HepG2 (cell line): ENCODE data around the gene DGKG. TPM values are rescaled to one million over a fixed set of nuclear protein-coding genes. Genes with fewer than 3 reads are reported as not detected.

Source experiments
- ATAC-seq: fragments of 200-7000 bp; cut with Tn5 transposase; 3 replicates; pipeline ENCODE4 v1.9.1; 2020; ENCODE audit warnings: mild to moderate bottlenecking, moderate library complexity
- BruUV-seq: library from RNA; stranded (reverse); fragments of 400-500 nt; replicated peaks from 2 replicates; lab custom pipeline; 2021; lab: Mats Ljungman, UMichigan
- CTCF ChIA-PET: fragments of 300-600 bp; formaldehyde crosslinking; extraction: SDS; loops from one replicate; lab custom pipeline; 2021; ENCODE audit warnings: low total read pairs, inconsistent platforms, low intra/inter-chr PET ratio; lab: Yijun Ruan, JAX
- POLR2A ChIA-PET: fragments of 350-600 bp; sonication (Branson Sonifier 250); formaldehyde crosslinking; loops from one replicate; lab custom pipeline; 2020; ENCODE audit warnings: antibody characterized with exemption, inconsistent platforms; lab: Yijun Ruan, JAX
- DNase-seq: peaks from one replicate; pipeline ENCODE4 v3.0.0-alpha.2; 2015; ENCODE audit warnings: low spot score
- FAIRE-seq: peaks from 3 replicates; lab custom pipeline; 2011; peaks lifted over from hg19 to GRCh38; lab: Jason Lieb, UNC
- H2AFZ ChIP-seq: one replicate; pipeline ENCODE4 v1.6.1; 2011; ENCODE audit warnings: low read length, inconsistent platforms
- H3K27ac ChIP-seq: fragments of 300-600 bp; 3 replicates; pipeline ENCODE4 v1.8.0; 2011; ENCODE audit warnings: mixed run types, mild to moderate bottlenecking, mixed read lengths, low read length, inconsistent platforms; ENCODE audit not compliant: insufficient read depth; ENCODE audit errors: extremely low read length
- H3K27me3 ChIP-seq, 2 experiments: fragments of 200-600 bp in 1 of 2; 2 replicates in 1 of 2; 3 replicates in 1 of 2; pipeline versions ENCODE4 v1.6.0 to v1.8.0; 2011; ENCODE audit warnings: low read length in 2 of 2, mild to moderate bottlenecking in 2 of 2, moderate library complexity in 2 of 2, inconsistent platforms in 1 of 2; ENCODE audit not compliant: insufficient read depth in 2 of 2, control insufficient read depth in 1 of 2
- H3K36me3 ChIP-seq, 2 experiments: fragments of 200-600 bp in 1 of 2; replicated peaks in 1 of 2; 2 replicates in 1 of 2; 3 replicates in 1 of 2; pipeline versions ENCODE4 v1.5.1 to v1.8.0; 2011; ENCODE audit warnings: low read length in 2 of 2, inconsistent platforms in 1 of 2; ENCODE audit not compliant: insufficient read depth in 2 of 2, control insufficient read depth in 1 of 2
- H3K4me1 ChIP-seq: 2 replicates; pipeline ENCODE4 v1.5.1; 2012; ENCODE audit warnings: low read length, inconsistent platforms; ENCODE audit not compliant: insufficient read depth
- H3K4me2 ChIP-seq: 2 replicates; pipeline ENCODE4 v1.6.0; 2011; ENCODE audit warnings: low read depth, low read length, inconsistent platforms
- H3K4me3 ChIP-seq, 3 experiments: fragments of 200-600 bp in 1 of 3; sonication (generic), shearing (Covaris generic) in 1 of 3; replicated peaks in 1 of 3; 2 replicates each; pipeline ENCODE4 v1.5.1; 2011 to 2016; ENCODE audit warnings: low read length in 3 of 3, inconsistent platforms in 2 of 3, low read depth in 2 of 3, mild to moderate bottlenecking in 2 of 3, control low read depth in 1 of 3, mixed read lengths in 1 of 3; ENCODE audit not compliant: insufficient read depth in 1 of 3
- H3K79me2 ChIP-seq: one replicate; pipeline ENCODE4 v1.6.1; 2011; ENCODE audit warnings: low read length, inconsistent platforms; ENCODE audit not compliant: insufficient read depth
- H3K9ac ChIP-seq: 2 replicates; pipeline ENCODE4 v1.6.0; 2011; ENCODE audit warnings: mild to moderate bottlenecking, low read depth, low read length, inconsistent platforms; ENCODE audit not compliant: insufficient read depth
- H3K9me3 ChIP-seq: 2 replicates; pipeline ENCODE4 v1.5.1; 2012; ENCODE audit warnings: mild to moderate bottlenecking, low read length
- H4K20me1 ChIP-seq: 2 replicates; pipeline ENCODE4 v1.6.0; 2011; ENCODE audit warnings: inconsistent platforms, mild to moderate bottlenecking, low read length, moderate library complexity; ENCODE audit not compliant: insufficient read depth
- CEBPG ChIP-seq: IDR thresholded peaks from 2 replicates; pipeline ENCODE4 v1.6.1; 2016
- CHCHD3 ChIP-seq: sonication (generic); formaldehyde crosslinking; IDR thresholded peaks from 2 replicates; pipeline ENCODE4 v1.8.0; 2022; ENCODE audit warnings: mild to moderate bottlenecking, missing genetic modification reagents, moderate library complexity
- FOXP1 ChIP-seq, 2 experiments: fragments of 450-650 bp in 1 of 2; IDR thresholded peaks; 2 replicates each; pipeline ENCODE4 v1.6.1; 2017 to 2018; ENCODE audit warnings: antibody characterized with exemption in 1 of 2
- KDM6A ChIP-seq: IDR thresholded peaks from 2 replicates; pipeline ENCODE4 v1.6.1; 2016; ENCODE audit warnings: low read depth
- MTA3 ChIP-seq: sonication (generic); formaldehyde crosslinking; IDR thresholded peaks from 2 replicates; pipeline ENCODE4 v1.4.0; 2020; ENCODE audit warnings: missing genetic modification reagents
- MTF2 ChIP-seq: sonication (generic); formaldehyde crosslinking; IDR thresholded peaks from 2 replicates; pipeline ENCODE4 v1.5.0; 2020; ENCODE audit warnings: missing genetic modification reagents, borderline replicate concordance
- RCOR2 ChIP-seq: IDR thresholded peaks from 2 replicates; pipeline ENCODE4 v1.6.1; 2016; ENCODE audit warnings: missing biosample characterization, missing genetic modification reagents
- SIN3B ChIP-seq: fragments of 150-350 bp; IDR thresholded peaks from 2 replicates; pipeline ENCODE4 v1.6.1; 2014; ENCODE audit warnings: low read length
- SIX1 ChIP-seq: sonication (generic); formaldehyde crosslinking; IDR thresholded peaks from 2 replicates; pipeline ENCODE4 v1.4.0; 2020; ENCODE audit warnings: missing genetic modification reagents, borderline replicate concordance
- TEAD2 ChIP-seq: sonication (generic); formaldehyde crosslinking; IDR thresholded peaks from 2 replicates; pipeline ENCODE4 v1.9.0; 2021; ENCODE audit warnings: missing genetic modification reagents
- TEAD3 ChIP-seq: optimal IDR thresholded peaks from 2 replicates; pipeline ENCODE3; 2016; ENCODE audit warnings: borderline replicate concordance
- ZFP90 ChIP-seq: sonication (generic); formaldehyde crosslinking; IDR thresholded peaks from 2 replicates; pipeline ENCODE4 v1.8.0; 2022; ENCODE audit warnings: missing genetic modification reagents, mild to moderate bottlenecking, inconsistent platforms, borderline replicate concordance
- ZNF275 ChIP-seq: sonication (generic); formaldehyde crosslinking; IDR thresholded peaks from 2 replicates; pipeline ENCODE4 v1.8.0; 2022; ENCODE audit warnings: missing genetic modification reagents, mild to moderate bottlenecking, inconsistent platforms, borderline replicate concordance
- ZNF660 ChIP-seq: sonication (generic); formaldehyde crosslinking; IDR thresholded peaks from 2 replicates; pipeline ENCODE4 v1.5.1; 2020; ENCODE audit warnings: mild to moderate bottlenecking, low read depth, missing genetic modification reagents, borderline replicate concordance
- ZNF678 ChIP-seq: sonication (generic); formaldehyde crosslinking; IDR thresholded peaks from 2 replicates; pipeline ENCODE4 v1.4.0; 2020; ENCODE audit warnings: mild to moderate bottlenecking, missing genetic modification reagents
- ZNF841 ChIP-seq: sonication (generic); formaldehyde crosslinking; IDR thresholded peaks from 2 replicates; pipeline ENCODE4 v1.8.1; 2023; ENCODE audit warnings: missing genetic modification reagents, borderline replicate concordance
- ZSCAN29 ChIP-seq: sonication (generic); formaldehyde crosslinking; conservative IDR thresholded peaks from 2 replicates; pipeline ENCODE4 v1.4.0; 2020; ENCODE audit warnings: mild to moderate bottlenecking, missing genetic modification reagents
- WGBS: methylation state at CpG from one replicate; pipeline ENCODE4 v1.1.6; 2017; ENCODE audit warnings: low lambda C conversion rate; 5-methylcytosine and 5-hydroxymethylcytosine counted together
- in situ Hi-C: cut with HindIII; loops from 2 replicates; pipeline ENCODE4 v1.10.0; 2017; ENCODE audit warnings: low pct_unique_long_range_greater_than_20kb; ENCODE audit not compliant: extremely low pct_ligation_motif_present
- intact Hi-C: fragments of 100-400 bp; cut with micrococcal nuclease; formaldehyde crosslinking; loops from one replicate; pipeline ENCODE4 v1.10.0; 2022; ENCODE audit not compliant: unreplicated experiment
- polyA plus RNA-seq, 8 experiments: library from polyadenylated mRNA; depleted of rRNA in 3 of 8; stranded (reverse) in 7 of 8; unstranded in 1 of 8; fragments of >200 nt; fragmentation: Illumina TruSeq in 4 of 8; extraction: Trizol in 4 of 8; gene quantifications; 2 replicates each; pipeline versions ENCODE4 v1.2.1 to v1.2.3, GENCODE V29; 2011 to 2016; ENCODE audit warnings: low read depth in 4 of 8, missing spikeins in 1 of 8, mixed read lengths in 1 of 8; ENCODE audit not compliant: insufficient read depth in 1 of 8
- total RNA-seq, 5 experiments: library from RNA; depleted of rRNA; stranded (reverse); fragments of >200 nt; fragmentation: Illumina TruSeq; extraction: Trizol; gene quantifications; 2 replicates each; pipeline ENCODE4 v1.2.3, GENCODE V29; 2016; ENCODE audit warnings: low read depth in 1 of 5
- TF ChIP-seq, protein P1 (sequence below): sonication (generic); formaldehyde crosslinking; IDR thresholded peaks from 2 replicates; pipeline ENCODE4 v1.8.0; 2022; ENCODE audit warnings: mild to moderate bottlenecking, missing genetic modification reagents, borderline replicate concordance
- TF ChIP-seq, protein P2 (sequence below): sonication (generic); formaldehyde crosslinking; IDR thresholded peaks from 2 replicates; pipeline ENCODE4 v1.4.0; 2020; ENCODE audit warnings: missing genetic modification reagents

DGKG gene
- total and polyA plus RNA-seq, 2 of the 13 experiments (the other 11 are each of a cell fraction or from before 2014, with no cell fraction given) = 3.8 to 6.2 TPM

GRCh38 chr3:186322761-186323160, 39.3 kb downstream of the DGKG start:
- no peaks in the 10 kb centered on the region for H4K20me1 ChIP-seq
- DNase-seq (no peak), FAIRE-seq (no peak), ATAC-seq (no peak)
- H3K27me3 ChIP-seq = no peaks in the 10 kb centered on the region
- H2AFZ ChIP-seq = no peak overlapping the region
- intact Hi-C loops = no loop called here
- ChIA-PET CTCF (no interaction called here), POLR2A (no interaction called here)
- H3K9me3 ChIP-seq = no peaks in the 10 kb centered on the region
- no peaks in the 10 kb centered on the region for H3K79me2 ChIP-seq
- in situ Hi-C loops = no loop called here
- TF ChIP-seq MTF2 (CRISPR knock-in tag) (no peak), CEBPG (no peak), CHCHD3 (CRISPR knock-in tag) (no peak), ZNF275 (CRISPR knock-in tag) (no peak), ZSCAN29 (CRISPR knock-in tag) (no peak), ZFP90 (CRISPR knock-in tag) (no peak), ZNF660 (no peak), SIX1 (CRISPR knock-in tag) (no peak)
- WGBS = 69% methylated on average over 5 of the region's 5 CpGs
- H3K4me3 ChIP-seq = no peak overlapping the region
- no peak overlapping the region for H3K9ac ChIP-seq
- no TSS peak for BruUV-seq
- no peaks in the 10 kb centered on the region for H3K36me3 ChIP-seq
- peaks cover 25% of the 10 kb centered on the region for H3K4me1 ChIP-seq
- no peak overlapping the region for H3K27ac ChIP-seq
- H3K4me2 ChIP-seq = no peak overlapping the region

DNA sequence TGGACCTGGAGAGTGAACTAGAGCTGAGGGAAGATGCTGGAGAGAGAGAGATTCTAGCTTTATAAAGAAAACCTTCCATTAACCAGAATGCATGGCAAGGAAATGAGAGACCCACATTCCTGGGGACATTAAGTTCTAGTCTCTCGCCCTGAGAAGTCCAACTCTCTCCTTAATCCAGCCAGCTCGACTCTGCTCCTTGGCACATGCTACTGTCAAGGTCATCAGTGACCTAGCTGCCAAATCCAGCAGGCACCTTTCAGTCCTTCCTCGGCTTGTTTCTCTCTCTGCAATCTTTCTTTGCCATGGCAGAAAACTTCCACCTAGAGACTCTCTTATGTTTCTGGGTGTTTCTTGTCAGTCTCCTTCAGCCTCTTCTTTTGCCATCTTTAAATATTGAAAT, 40.3 kb downstream of the DGKG start:
- Histone ChIP-seq H3K79me2 (no peaks in the 10 kb centered on the region), H3K4me2 (no peak overlapping the region), H2AFZ (no peak overlapping the region), H3K36me3 (no peaks in the 10 kb centered on the region), H3K9ac (no peak overlapping the region), H3K27ac (no peak overlapping the region), H3K9me3 (no peaks in the 10 kb centered on the region), H3K4me1 (peaks cover 25% of the 10 kb centered on the region), H4K20me1 (no peaks in the 10 kb centered on the region), H3K27me3 (no peaks in the 10 kb centered on the region), H3K4me3 (no peak overlapping the region)
- BruUV-seq = no TSS peak
- ChIA-PET CTCF (no interaction called here), POLR2A (no interaction called here)
- 69% methylated on average over 3 of the region's 3 CpGs for WGBS
- in situ Hi-C loops = no loop called here
- ATAC-seq = no peak
- FAIRE-seq = no peak
- DNase-seq = no peak
- intact Hi-C loops = no loop called here
- TF ChIP-seq, protein P1, sequence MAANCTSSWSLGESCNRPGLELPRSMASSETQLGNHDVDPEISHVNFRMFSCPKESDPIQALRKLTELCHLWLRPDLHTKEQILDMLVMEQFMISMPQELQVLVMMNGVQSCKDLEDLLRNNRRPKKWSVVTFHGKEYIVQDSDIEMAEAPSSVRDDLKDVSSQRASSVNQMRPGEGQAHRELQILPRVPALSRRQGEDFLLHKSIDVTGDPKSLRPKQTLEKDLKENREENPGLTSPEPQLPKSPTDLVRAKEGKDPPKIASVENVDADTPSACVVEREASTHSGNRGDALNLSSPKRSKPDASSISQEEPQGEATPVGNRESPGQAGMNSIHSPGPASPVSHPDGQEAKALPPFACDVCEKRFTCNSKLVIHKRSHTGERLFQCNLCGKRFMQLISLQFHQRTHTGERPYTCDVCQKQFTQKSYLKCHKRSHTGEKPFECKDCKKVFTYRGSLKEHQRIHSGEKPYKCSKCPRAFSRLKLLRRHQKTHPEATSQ (CRISPR knock-in tag) = no peak
- TF ChIP-seq, protein P2, sequence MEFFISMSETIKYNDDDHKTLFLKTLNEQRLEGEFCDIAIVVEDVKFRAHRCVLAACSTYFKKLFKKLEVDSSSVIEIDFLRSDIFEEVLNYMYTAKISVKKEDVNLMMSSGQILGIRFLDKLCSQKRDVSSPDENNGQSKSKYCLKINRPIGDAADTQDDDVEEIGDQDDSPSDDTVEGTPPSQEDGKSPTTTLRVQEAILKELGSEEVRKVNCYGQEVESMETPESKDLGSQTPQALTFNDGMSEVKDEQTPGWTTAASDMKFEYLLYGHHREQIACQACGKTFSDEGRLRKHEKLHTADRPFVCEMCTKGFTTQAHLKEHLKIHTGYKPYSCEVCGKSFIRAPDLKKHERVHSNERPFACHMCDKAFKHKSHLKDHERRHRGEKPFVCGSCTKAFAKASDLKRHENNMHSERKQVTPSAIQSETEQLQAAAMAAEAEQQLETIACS (CRISPR knock-in tag) = no peak
- no peak for TF ChIP-seq TEAD3 (CRISPR knock-in tag)
- TF ChIP-seq SIN3B = no peak
- TF ChIP-seq FOXP1 (IDR thresholded peaks at IDR 0.05) = no peak
- TF ChIP-seq FOXP1 (CRISPR knock-in tag; IDR thresholded peaks at IDR 0.05) = no peak
- TF ChIP-seq MTA3 (CRISPR knock-in tag) = no peak
- TF ChIP-seq RCOR2 = no peak
- no peak for TF ChIP-seq ZNF678
- TF ChIP-seq KDM6A (CRISPR knock-in tag) = no peak
- no peak for TF ChIP-seq TEAD2 (CRISPR knock-in tag)
- TF ChIP-seq ZNF841 (CRISPR knock-in tag) = no peak
